Stimulated activated CD4-positive, alpha-beta T cell treated with anti-CD3 and anti-CD28 coated beads, Interleukin-1b, Interleukin-23, amount 100 ng/mL, for 48 hours (primary cell): Measurements from ENCODE around the gene MSTN.
"Not testable (repeated sequence)": the region's sequence is repeated elsewhere in the genome, so short reads cannot be mapped to it uniquely, and the experiment has no call there.

Source experiments
- DNase-seq: peaks from one replicate; pipeline ENCODE4 v3.0.0-alpha.2; 2020

The MSTN gene

GRCh38 chr2:190062053-190062452 lies 476 bp downstream of the MSTN start:
- DNase-seq: no peak

- no peak for DNase-seq
Measured at GRCh38 chr2:190060626-190061025, 1.9 kb downstream of the MSTN start.

GRCh38 chr2:190060019-190060418 lies 2.5 kb downstream of the MSTN start:
- no peak for DNase-seq

- no peak for DNase-seq
Measured at GRCh38 chr2:190053426-190053825, 9.1 kb downstream of the MSTN start.

- no peak for DNase-seq
Measured at GRCh38 chr2:190052307-190052706, 10.2 kb downstream of the MSTN start.

GRCh38 chr2:190051223-190051622 lies 11.3 kb downstream of the MSTN start:
- DNase-seq: no peak

GRCh38 chr2:190050001-190050400 lies 12.5 kb downstream of the MSTN start:
- no peak for DNase-seq

GRCh38 chr2:190044866-190045265 lies 17.7 kb downstream of the MSTN start:
- no peak for DNase-seq

- no peak for DNase-seq
Measured at GRCh38 chr2:190043441-190043840, 19.1 kb downstream of the MSTN start.

GRCh38 chr2:190036071-190036470 lies 26.5 kb downstream of the MSTN start:
- DNase-seq: no peak

GRCh38 chr2:190034417-190034816 lies 28.1 kb downstream of the MSTN start:
- not testable (repeated sequence) for DNase-seq

- DNase-seq: no peak
Measured at GRCh38 chr2:190031969-190032618, 30.4 kb downstream of the MSTN start.

- no peak for DNase-seq
Measured at GRCh38 chr2:190023860-190024259, 38.7 kb downstream of the MSTN start.

GRCh38 chr2:190020720-190021119 lies 41.8 kb downstream of the MSTN start:
- DNase-seq: no peak

- DNase-seq: no peak
Measured at GRCh38 chr2:190017837-190018236, 44.7 kb downstream of the MSTN start.

GRCh38 chr2:190015969-190016368 lies 46.6 kb downstream of the MSTN start:
- not testable (repeated sequence) for DNase-seq
